ENCODE data around the gene USP49.

Gene USP49

GRCh38 chr6:41892921-41893564, 2.1 kb downstream of the USP49 start:
- H3K27me3 ChIP-seq (ENCODE audit: low read depth, low read length) = no peaks in the 10 kb centered on the region
- no peak overlapping the region for H3K27ac ChIP-seq (ENCODE audit: low read length)
- no peak overlapping the region for H3K4me2 ChIP-seq (ENCODE audit: low read length)
- H2AFZ ChIP-seq (ENCODE audit: low read depth, low read length) = no peak overlapping the region
- H3K36me3 ChIP-seq (replicated peaks; ENCODE audit: low read depth, low read length) = no peaks in the 10 kb centered on the region
- TF ChIP-seq CTCF (IDR thresholded peaks at IDR 0.05; ENCODE audit: low read depth, low read length) = no peak
- no peak for TF ChIP-seq EZH2phosphoT487 (IDR thresholded peaks at IDR 0.05; ENCODE audit: low read depth)
- no peaks in the 10 kb centered on the region for H3K9me3 ChIP-seq (ENCODE audit: insufficient read depth, low read length)
- no peaks in the 10 kb centered on the region; the same call in none of the 2 replicates for H3K79me2 ChIP-seq (ENCODE audit: low read length)
- no peak overlapping the region for H3K4me3 ChIP-seq (ENCODE audit: low read length)
- no peaks in the 10 kb centered on the region for H4K20me1 ChIP-seq (ENCODE audit: insufficient read depth, low read length)
- H3K4me1 ChIP-seq (ENCODE audit: low read length) = peaks cover 16% of the 10 kb centered on the region
- no peak overlapping the region for H3K9ac ChIP-seq (ENCODE audit: low read length)

GRCh38 chr6:41887331-41887751, 7.8 kb downstream of the USP49 start:
- no peak overlapping the region for H3K4me2 ChIP-seq (ENCODE audit: low read length)
- H3K27me3 ChIP-seq (ENCODE audit: low read depth, low read length) = no peaks in the 10 kb centered on the region
- no peaks in the 10 kb centered on the region for H3K9me3 ChIP-seq (ENCODE audit: insufficient read depth, low read length)
- H3K79me2 ChIP-seq (ENCODE audit: low read length) = no peaks in the 10 kb centered on the region; the same call in 1 of the 2 replicates
- no peaks in the 10 kb centered on the region for H3K4me1 ChIP-seq (ENCODE audit: low read length)
- no peak overlapping the region for H3K4me3 ChIP-seq (ENCODE audit: low read length)
- no peak for TF ChIP-seq EZH2phosphoT487 (IDR thresholded peaks at IDR 0.05; ENCODE audit: low read depth)
- TF ChIP-seq CTCF (IDR thresholded peaks at IDR 0.05; ENCODE audit: low read depth, low read length) = no peak
- H3K36me3 ChIP-seq (replicated peaks; ENCODE audit: low read depth, low read length) = peaks cover 3% of the 10 kb centered on the region
- H3K9ac ChIP-seq (ENCODE audit: low read length) = no peak overlapping the region
- no peak overlapping the region for H3K27ac ChIP-seq (ENCODE audit: low read length)
- H2AFZ ChIP-seq (ENCODE audit: low read depth, low read length) = no peak overlapping the region
- no peaks in the 10 kb centered on the region for H4K20me1 ChIP-seq (ENCODE audit: insufficient read depth, low read length)

- Histone ChIP-seq H3K4me2 (ENCODE audit: low read length) (no peak overlapping the region), H3K79me2 (ENCODE audit: low read length) (no peaks in the 10 kb centered on the region), H3K36me3 (replicated peaks; ENCODE audit: low read depth, low read length) (peaks cover 3% of the 10 kb centered on the region), H3K27ac (ENCODE audit: low read length) (no peak overlapping the region), H2AFZ (ENCODE audit: low read depth, low read length) (no peak overlapping the region), H3K4me3 (ENCODE audit: low read length) (no peak overlapping the region), H4K20me1 (ENCODE audit: insufficient read depth, low read length) (no peaks in the 10 kb centered on the region), H3K4me1 (ENCODE audit: low read length) (no peaks in the 10 kb centered on the region), H3K9ac (ENCODE audit: low read length) (no peak overlapping the region), H3K9me3 (ENCODE audit: insufficient read depth, low read length) (no peaks in the 10 kb centered on the region), H3K27me3 (ENCODE audit: low read depth, low read length) (no peaks in the 10 kb centered on the region)
- no peak for TF ChIP-seq CTCF (IDR thresholded peaks at IDR 0.05; ENCODE audit: low read depth, low read length)
- TF ChIP-seq EZH2phosphoT487 (IDR thresholded peaks at IDR 0.05; ENCODE audit: low read depth) = no peak
These were observed 9.2 kb downstream of the USP49 start for GRCh38 chr6:41885930-41886329.

GRCh38 chr6:41884957-41885356, 10.2 kb downstream of the USP49 start:
- Histone ChIP-seq H3K9me3 (ENCODE audit: insufficient read depth, low read length) (no peaks in the 10 kb centered on the region), H4K20me1 (ENCODE audit: insufficient read depth, low read length) (no peaks in the 10 kb centered on the region), H3K79me2 (ENCODE audit: low read length) (no peaks in the 10 kb centered on the region), H3K4me2 (ENCODE audit: low read length) (no peak overlapping the region), H2AFZ (ENCODE audit: low read depth, low read length) (no peak overlapping the region), H3K9ac (ENCODE audit: low read length) (no peak overlapping the region), H3K36me3 (replicated peaks; ENCODE audit: low read depth, low read length) (peaks cover 3% of the 10 kb centered on the region), H3K27ac (ENCODE audit: low read length) (no peak overlapping the region), H3K4me1 (ENCODE audit: low read length) (no peaks in the 10 kb centered on the region), H3K4me3 (ENCODE audit: low read length) (no peak overlapping the region), H3K27me3 (ENCODE audit: low read depth, low read length) (no peaks in the 10 kb centered on the region)
- TF ChIP-seq EZH2phosphoT487 (IDR thresholded peaks at IDR 0.05; ENCODE audit: low read depth) (no peak), CTCF (IDR thresholded peaks at IDR 0.05; ENCODE audit: low read depth, low read length) (no peak)
